HCT116 (cell line): Measurements from ENCODE around the gene GJB1. TPM values are rescaled to one million over a fixed set of nuclear protein-coding genes. Genes with fewer than 3 reads are reported as not detected.

Source experiments
- ATAC-seq: fragments of 200-7000 bp; cut with Tn5 transposase; 2 replicates; pipeline ENCODE4 v1.9.1; 2020; ENCODE audit warnings: mild to moderate bottlenecking, moderate library complexity
- BruUV-seq: library from RNA; stranded (reverse); fragments of 400-500 nt; replicated peaks from 2 replicates; lab custom pipeline; 2021; lab: Mats Ljungman, UMichigan
- CTCF ChIA-PET: fragments of 300-600 bp; sonication (Branson Sonifier 250); formaldehyde crosslinking; loops from one replicate; lab custom pipeline; 2021; ENCODE audit warnings: antibody characterized with exemption; lab: Charles Lee
- POLR2A ChIA-PET: fragments of 300-600, 350-600 bp; sonication (Branson Sonifier 250); formaldehyde crosslinking; loops from one replicate; lab custom pipeline; 2021; ENCODE audit warnings: antibody characterized with exemption; lab: Charles Lee
- RAD21 ChIA-PET, 2 experiments: fragments of 300-600 bp; sonication (Branson Sonifier 250); formaldehyde crosslinking; loops; one replicate each; lab custom pipeline; 2023; ENCODE audit warnings: low total read pairs in 2 of 2; ENCODE audit not compliant: uncharacterized antibody in 2 of 2, unreplicated experiment in 2 of 2, low non-redundant PET in 1 of 2; lab: Charles Lee
- DNase-seq: peaks from one replicate; pipeline ENCODE4 v3.0.0-alpha.2; 2010; ENCODE audit warnings: low read depth, low spot score
- H2AFZ ChIP-seq: fragments of 200-600 bp; shearing (Covaris generic), sonication (generic); 2 replicates; pipeline ENCODE4 v1.6.1; 2017; ENCODE audit warnings: low read depth, mixed run types, mixed read lengths, antibody characterized with exemption, low read length; ENCODE audit not compliant: poor library complexity, severe bottlenecking
- H3K27ac ChIP-seq: 2 replicates; pipeline ENCODE4 v1.5.1; 2012; ENCODE audit warnings: low read depth, low read length
- H3K27me3 ChIP-seq: fragments of 200-600 bp; sonication (generic); 2 replicates; pipeline ENCODE4 v1.6.1; 2016; ENCODE audit warnings: mixed run types, low read length, mixed read lengths; ENCODE audit not compliant: insufficient read depth
- H3K36me3 ChIP-seq, 2 experiments: fragments of 200-500 bp in 1 of 2; fragments of 200-600 bp in 1 of 2; sonication (Bioruptor generic) in 1 of 2; sonication (generic) in 1 of 2; 2 replicates each; pipeline versions ENCODE4 v1.5.1 to v1.6.1; 2014 to 2016; ENCODE audit warnings: low read length in 2 of 2, inconsistent platforms in 1 of 2, mixed read lengths in 1 of 2, mixed run types in 1 of 2; ENCODE audit not compliant: insufficient read depth in 2 of 2, control insufficient read depth in 1 of 2
- H3K4me1 ChIP-seq, 2 experiments: fragments of 200-600 bp in 1 of 2; sonication (generic) in 1 of 2; 2 replicates each; pipeline versions ENCODE4 v1.5.1 to v1.6.1; 2012 to 2017; ENCODE audit warnings: low read length in 2 of 2, inconsistent platforms in 1 of 2, mild to moderate bottlenecking in 1 of 2, mixed read lengths in 1 of 2, mixed run types in 1 of 2, moderate library complexity in 1 of 2; ENCODE audit not compliant: insufficient read depth in 2 of 2, control insufficient read depth in 1 of 2
- H3K4me2 ChIP-seq: fragments of 200-600 bp; sonication (generic); 2 replicates; pipeline ENCODE4 v1.6.1; 2017; ENCODE audit warnings: mixed run types, low read length, mixed read lengths
- H3K4me3 ChIP-seq, 2 experiments: fragments of 200-600 bp in 1 of 2; sonication (generic) in 1 of 2; replicated peaks in 1 of 2; 2 replicates each; pipeline ENCODE4 v1.5.1; 2011 to 2016; ENCODE audit warnings: low read length in 2 of 2, control low read depth in 1 of 2, low read depth in 1 of 2, mild to moderate bottlenecking in 1 of 2, mixed read lengths in 1 of 2, mixed run types in 1 of 2
- H3K79me2 ChIP-seq: fragments of 200-600 bp; sonication (generic); 2 replicates; pipeline ENCODE4 v1.6.1; 2017; ENCODE audit warnings: mild to moderate bottlenecking, mixed run types, low read length, moderate library complexity, mixed read lengths; ENCODE audit not compliant: insufficient read depth
- H3K9ac ChIP-seq: fragments of 200-600 bp; sonication (generic); 2 replicates; pipeline ENCODE4 v1.6.1; 2016; ENCODE audit warnings: low read length, mixed read lengths
- H3K9me2 ChIP-seq: fragments of 200-600 bp; sonication (generic), shearing (Covaris generic); 2 replicates; pipeline ENCODE4 v1.6.1; 2017; ENCODE audit warnings: mixed run types, mild to moderate bottlenecking, moderate library complexity; ENCODE audit not compliant: insufficient read depth
- H3K9me3 ChIP-seq, 2 experiments: fragments of 200-500 bp in 1 of 2; fragments of 200-600 bp in 1 of 2; sonication (Bioruptor generic) in 1 of 2; sonication (generic) in 1 of 2; 2 replicates each; pipeline ENCODE4 v1.6.1; 2014 to 2017; ENCODE audit warnings: low read length in 2 of 2, mixed read lengths in 2 of 2, inconsistent platforms in 1 of 2, low read depth in 1 of 2, mild to moderate bottlenecking in 1 of 2, mixed run types in 1 of 2, moderate library complexity in 1 of 2; ENCODE audit not compliant: control insufficient read depth in 1 of 2, insufficient read depth in 1 of 2
- H4K20me1 ChIP-seq: fragments of 200-600 bp; sonication (generic), shearing (Covaris generic); 2 replicates; pipeline ENCODE4 v1.6.1; 2017; ENCODE audit warnings: mixed run types, mild to moderate bottlenecking, moderate library complexity; ENCODE audit not compliant: insufficient read depth
- CBX3 ChIP-seq: IDR thresholded peaks from 2 replicates; pipeline ENCODE4 v1.6.1; 2012; ENCODE audit warnings: low read depth
- CEBPB ChIP-seq: IDR thresholded peaks from 2 replicates; pipeline ENCODE4 v1.6.1; 2012; ENCODE audit warnings: low read depth
- ELF1 ChIP-seq: IDR thresholded peaks from 2 replicates; pipeline ENCODE4 v1.6.1; 2012; ENCODE audit warnings: low read depth, borderline replicate concordance
- FOSL1 ChIP-seq: IDR thresholded peaks from 2 replicates; pipeline ENCODE4 v1.6.1; 2012; ENCODE audit warnings: low read depth
- POLR2A ChIP-seq: IDR thresholded peaks from 2 replicates; pipeline ENCODE4 v1.7.0; 2011; ENCODE audit warnings: borderline replicate concordance; ENCODE audit not compliant: insufficient read depth, insufficient read length; ENCODE audit errors: extremely low read depth
- POLR2AphosphoS5 ChIP-seq: IDR thresholded peaks from 2 replicates; pipeline ENCODE4 v1.6.1; 2011; ENCODE audit warnings: mild to moderate bottlenecking, low read depth, low read length, moderate library complexity
- RAD21 ChIP-seq: IDR thresholded peaks from 2 replicates; pipeline ENCODE4 v1.6.1; 2012; ENCODE audit warnings: low read depth, mild to moderate bottlenecking
- SIN3A ChIP-seq: IDR thresholded peaks from 2 replicates; pipeline ENCODE4 v1.6.1; 2012; ENCODE audit warnings: low read depth
- SP1 ChIP-seq: IDR thresholded peaks from 2 replicates; pipeline ENCODE4 v1.6.1; 2012; ENCODE audit warnings: low read depth
- YY1 ChIP-seq: IDR thresholded peaks from 2 replicates; pipeline ENCODE4 v1.6.1; 2011; ENCODE audit warnings: low read length, low read depth, moderate library complexity, mild to moderate bottlenecking; ENCODE audit not compliant: insufficient replicate concordance; ENCODE audit errors: extremely low read depth
- ZFX ChIP-seq: fragments of 450-650 bp; IDR thresholded peaks from 2 replicates; pipeline ENCODE4 v1.6.1; 2017
- ZNF274 ChIP-seq: fragments of 200-500 bp; sonication (Bioruptor generic); IDR thresholded peaks from 2 replicates; pipeline ENCODE4 v1.6.1; 2014; ENCODE audit warnings: mild to moderate bottlenecking, low read depth, low read length, inconsistent platforms
- intact Hi-C: fragments of 100-400 bp; cut with micrococcal nuclease; formaldehyde crosslinking; loops from 2 replicates; pipeline ENCODE4 v1.10.0; 2022
- total RNA-seq: library from RNA; stranded (reverse); gene quantifications from one replicate; pipeline ENCODE4 v1.2.1, GENCODE V29; 2021; ENCODE audit not compliant: unreplicated experiment
- TF ChIP-seq, protein P1 (sequence below): IDR thresholded peaks from 2 replicates; pipeline ENCODE4 v1.6.1; 2012
- TF ChIP-seq, protein P2 (sequence below): IDR thresholded peaks from 2 replicates; pipeline ENCODE4 v1.6.1; 2011; ENCODE audit warnings: mild to moderate bottlenecking, low read length, moderate library complexity; ENCODE audit not compliant: insufficient replicate concordance; ENCODE audit errors: extremely low read depth
- TF ChIP-seq, protein P3 (sequence below), 3 experiments: fragments of 200-600 bp in 1 of 3; sonication (generic) in 1 of 3; IDR thresholded peaks in 2 of 3; conservative IDR thresholded peaks in 1 of 3; 2 replicates each; pipeline ENCODE4 v1.5.1; 2012 to 2017; ENCODE audit warnings: low read depth in 2 of 3, low read length in 2 of 3, antibody characterized with exemption in 1 of 3, borderline replicate concordance in 1 of 3, control low read depth in 1 of 3, mild to moderate bottlenecking in 1 of 3, mixed read lengths in 1 of 3, mixed run types in 1 of 3, moderate library complexity in 1 of 3; ENCODE audit not compliant: insufficient read depth in 1 of 3

The GJB1 gene
- total RNA-seq, 1 experiment from 2014 or later, result not detected

DNA sequence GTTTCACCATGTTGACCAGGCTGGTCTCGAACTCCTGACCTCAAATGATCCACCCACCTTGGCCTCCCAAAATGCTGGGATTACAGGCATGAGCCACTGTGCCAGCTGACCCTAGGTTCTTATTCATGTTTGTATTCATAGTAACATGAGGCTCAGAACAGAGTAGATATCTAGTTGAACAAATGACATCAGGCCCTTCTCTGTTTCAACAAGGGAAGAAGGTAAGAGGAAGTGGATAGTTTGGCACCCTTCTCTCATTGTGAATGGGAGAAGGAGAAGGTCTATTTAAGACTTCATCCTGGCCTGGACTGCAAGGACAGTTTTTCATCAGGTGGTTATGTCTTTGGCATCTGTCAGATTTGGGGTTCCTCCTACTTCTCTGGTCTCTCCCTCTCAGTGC lies 13.8 kb downstream of the GJB1 start:
- Histone ChIP-seq H3K27me3 (no peaks in the 10 kb centered on the region), H4K20me1 (no peaks in the 10 kb centered on the region), H3K4me2 (no peak overlapping the region), H3K4me1 (no peaks in the 10 kb centered on the region), H3K79me2 (no peaks in the 10 kb centered on the region), H3K9me3 (no peaks in the 10 kb centered on the region), H3K36me3 (no peaks in the 10 kb centered on the region; a peak in 1 of 4 replicates), H2AFZ (no peak overlapping the region), H3K4me3 (no peak overlapping the region), H3K27ac (no peak overlapping the region), H3K9me2 (no peaks in the 10 kb centered on the region)
- RAD21 ChIA-PET, result no interaction called here
- POLR2A ChIA-PET, result no interaction called here
- CTCF ChIA-PET, result no interaction called here
- intact Hi-C loops, result no loop called here
- BruUV-seq, result no TSS peak
- no peak for TF ChIP-seq CEBPB
- TF ChIP-seq, protein P1, sequence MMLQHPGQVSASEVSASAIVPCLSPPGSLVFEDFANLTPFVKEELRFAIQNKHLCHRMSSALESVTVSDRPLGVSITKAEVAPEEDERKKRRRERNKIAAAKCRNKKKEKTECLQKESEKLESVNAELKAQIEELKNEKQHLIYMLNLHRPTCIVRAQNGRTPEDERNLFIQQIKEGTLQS, result no peak
- no peak for TF ChIP-seq CBX3
- TF ChIP-seq, protein P2, sequence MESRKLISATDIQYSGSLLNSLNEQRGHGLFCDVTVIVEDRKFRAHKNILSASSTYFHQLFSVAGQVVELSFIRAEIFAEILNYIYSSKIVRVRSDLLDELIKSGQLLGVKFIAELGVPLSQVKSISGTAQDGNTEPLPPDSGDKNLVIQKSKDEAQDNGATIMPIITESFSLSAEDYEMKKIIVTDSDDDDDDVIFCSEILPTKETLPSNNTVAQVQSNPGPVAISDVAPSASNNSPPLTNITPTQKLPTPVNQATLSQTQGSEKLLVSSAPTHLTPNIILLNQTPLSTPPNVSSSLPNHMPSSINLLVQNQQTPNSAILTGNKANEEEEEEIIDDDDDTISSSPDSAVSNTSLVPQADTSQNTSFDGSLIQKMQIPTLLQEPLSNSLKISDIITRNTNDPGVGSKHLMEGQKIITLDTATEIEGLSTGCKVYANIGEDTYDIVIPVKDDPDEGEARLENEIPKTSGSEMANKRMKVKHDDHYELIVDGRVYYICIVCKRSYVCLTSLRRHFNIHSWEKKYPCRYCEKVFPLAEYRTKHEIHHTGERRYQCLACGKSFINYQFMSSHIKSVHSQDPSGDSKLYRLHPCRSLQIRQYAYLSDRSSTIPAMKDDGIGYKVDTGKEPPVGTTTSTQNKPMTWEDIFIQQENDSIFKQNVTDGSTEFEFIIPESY, result no peak
- no peak for TF ChIP-seq SP1
- no peak for TF ChIP-seq POLR2A
- no peak for TF ChIP-seq RAD21
- TF ChIP-seq ELF1, result no peak
- TF ChIP-seq ZFX, result no peak
- no peak for TF ChIP-seq FOSL1
- TF ChIP-seq, protein P3, sequence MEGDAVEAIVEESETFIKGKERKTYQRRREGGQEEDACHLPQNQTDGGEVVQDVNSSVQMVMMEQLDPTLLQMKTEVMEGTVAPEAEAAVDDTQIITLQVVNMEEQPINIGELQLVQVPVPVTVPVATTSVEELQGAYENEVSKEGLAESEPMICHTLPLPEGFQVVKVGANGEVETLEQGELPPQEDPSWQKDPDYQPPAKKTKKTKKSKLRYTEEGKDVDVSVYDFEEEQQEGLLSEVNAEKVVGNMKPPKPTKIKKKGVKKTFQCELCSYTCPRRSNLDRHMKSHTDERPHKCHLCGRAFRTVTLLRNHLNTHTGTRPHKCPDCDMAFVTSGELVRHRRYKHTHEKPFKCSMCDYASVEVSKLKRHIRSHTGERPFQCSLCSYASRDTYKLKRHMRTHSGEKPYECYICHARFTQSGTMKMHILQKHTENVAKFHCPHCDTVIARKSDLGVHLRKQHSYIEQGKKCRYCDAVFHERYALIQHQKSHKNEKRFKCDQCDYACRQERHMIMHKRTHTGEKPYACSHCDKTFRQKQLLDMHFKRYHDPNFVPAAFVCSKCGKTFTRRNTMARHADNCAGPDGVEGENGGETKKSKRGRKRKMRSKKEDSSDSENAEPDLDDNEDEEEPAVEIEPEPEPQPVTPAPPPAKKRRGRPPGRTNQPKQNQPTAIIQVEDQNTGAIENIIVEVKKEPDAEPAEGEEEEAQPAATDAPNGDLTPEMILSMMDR (IDR thresholded peaks at IDR 0.05 in 2 of 3, conservative IDR thresholded peaks at IDR 0.05 in 1 of 3; ENCODE audit: borderline replicate concordance in 1 of 3, insufficient read depth in 1 of 3, low read depth in 2 of 3, low read length in 2 of 3), result no peak
- TF ChIP-seq SIN3A, result no peak
- TF ChIP-seq ZNF274, result no peak
- no peak for TF ChIP-seq POLR2AphosphoS5
- no peak for TF ChIP-seq YY1
- TF ChIP-seq, all 23 proteins: peak for 0
- no peak for DNase-seq
- ATAC-seq, result no peak
- no peak overlapping the region for H3K9ac ChIP-seq
